ENCODE data around the gene HS6ST1.

The HS6ST1 gene

GRCh38 chr2:128289439-128289838, 29.2 kb downstream of the HS6ST1 start:
- H3K4me3 ChIP-seq (ENCODE audit: low read depth, low read length): no peak overlapping the region
- TF ChIP-seq CTCF (IDR thresholded peaks at IDR 0.05; ENCODE audit: insufficient read depth, low read depth, low read length, missing control alignments): no peak
- DNase-seq (ENCODE audit: low read depth): no peak

GRCh38 chr2:128288781-128289180, 29.9 kb downstream of the HS6ST1 start:
- no peak for TF ChIP-seq CTCF (IDR thresholded peaks at IDR 0.05; ENCODE audit: insufficient read depth, low read depth, low read length, missing control alignments)
- no peak overlapping the region for H3K4me3 ChIP-seq (ENCODE audit: low read depth, low read length)

GRCh38 chr2:128287780-128288735, 30.6 kb downstream of the HS6ST1 start:
- DNase-seq (ENCODE audit: low read depth): no peak

More at GRCh38 chr2:128288781-128289180, 29.9 kb downstream of the HS6ST1 start:
- DNase-seq (ENCODE audit: low read depth): no peak

GRCh38 chr2:128286905-128287779, 31.5 kb downstream of the HS6ST1 start:
- no peak for DNase-seq (ENCODE audit: low read depth)
- no peak for TF ChIP-seq CTCF (IDR thresholded peaks at IDR 0.05; ENCODE audit: insufficient read depth, low read depth, low read length, missing control alignments)
- no peak overlapping the region for H3K4me3 ChIP-seq (ENCODE audit: low read depth, low read length)

More at GRCh38 chr2:128287780-128288735, 30.6 kb downstream of the HS6ST1 start:
- H3K4me3 ChIP-seq (ENCODE audit: low read depth, low read length): no peak overlapping the region
- TF ChIP-seq CTCF (IDR thresholded peaks at IDR 0.05; ENCODE audit: insufficient read depth, low read depth, low read length, missing control alignments): no peak

- TF ChIP-seq CTCF (IDR thresholded peaks at IDR 0.05; ENCODE audit: insufficient read depth, low read depth, low read length, missing control alignments): no peak
- H3K4me3 ChIP-seq (ENCODE audit: low read depth, low read length): no peak overlapping the region
- DNase-seq (ENCODE audit: low read depth): no peak
These were observed 32.5 kb downstream of the HS6ST1 start for GRCh38 chr2:128286011-128286721.

- TF ChIP-seq CTCF (IDR thresholded peaks at IDR 0.05; ENCODE audit: insufficient read depth, low read depth, low read length, missing control alignments): no peak
- H3K4me3 ChIP-seq (ENCODE audit: low read depth, low read length): no peak overlapping the region
- DNase-seq (ENCODE audit: low read depth): no peak
These were observed 33.2 kb downstream of the HS6ST1 start for GRCh38 chr2:128285329-128285931.
